AG09319 (cell line): ENCODE results near the gene DSG2.
"Not testable (repeated sequence)": the region's sequence is repeated elsewhere in the genome, so short reads cannot be mapped to it uniquely, and the experiment has no call there.

ENCODE experiments used
- DNase-seq: peaks from one replicate; pipeline ENCODE4 v3.0.0-alpha.2; 2010; ENCODE audit warnings: low read depth; ENCODE audit errors: extremely low read depth
- CTCF ChIP-seq: IDR thresholded peaks from 2 replicates; pipeline ENCODE4 v1.5.1; 2011; ENCODE audit warnings: low read depth, mild to moderate bottlenecking, inconsistent platforms, low read length, moderate library complexity

Gene DSG2

GRCh38 chr18:31491586-31491985 lies 6.4 kb upstream of the DSG2 start:
- DNase-seq = no peak
- no peak for TF ChIP-seq CTCF

- TF ChIP-seq CTCF = no peak
Observed at GRCh38 chr18:31492671-31493070, 5.3 kb upstream of the DSG2 start.

GRCh38 chr18:31493171-31493570 lies 4.8 kb upstream of the DSG2 start:
- DNase-seq = no peak
- no peak for TF ChIP-seq CTCF

More at GRCh38 chr18:31492671-31493070, 5.3 kb upstream of the DSG2 start:
- no peak for DNase-seq

GRCh38 chr18:31493941-31494340 lies 4.0 kb upstream of the DSG2 start:
- TF ChIP-seq CTCF = no peak
- DNase-seq = no peak

- DNase-seq = not testable (repeated sequence)
Observed at GRCh38 chr18:31494705-31495244, 3.2 kb upstream of the DSG2 start.

- TF ChIP-seq CTCF = no peak
- DNase-seq = no peak
Observed at GRCh38 chr18:31497404-31497835, 557 bp upstream of the DSG2 start.

GRCh38 chr18:31498574-31499524 lies 872 bp downstream of the DSG2 start:
- no peak for DNase-seq
- TF ChIP-seq CTCF = no peak
